Effector CD8-positive, alpha-beta T cell (primary cell): ENCODE measurements around the gene TSC22D3.
A peak's percentile ranks its signal among the peaks of the same experiment; 100 is the strongest.
"Not testable (repeated sequence)": the region's sequence is repeated elsewhere in the genome, so short reads cannot be mapped to it uniquely, and the experiment has no call there.

ENCODE experiments used
- DNase-seq: peaks from one replicate; lab custom pipeline; 2025; lab: John Stamatoyannopoulos, UW

The TSC22D3 gene

GRCh38 chrX:107712231-107713202 is 63.1 kb downstream of the TSC22D3 start:
- DNase-seq = peak; percentile 21

GRCh38 chrX:107711521-107712181 is 63.9 kb downstream of the TSC22D3 start:
- no peak for DNase-seq

- DNase-seq = peak; percentile 14
Measured at GRCh38 chrX:107710617-107711391, 64.8 kb downstream of the TSC22D3 start.

GRCh38 chrX:107709266-107709806 is 66.3 kb downstream of the TSC22D3 start:
- no peak for DNase-seq

- no peak for DNase-seq
Measured at GRCh38 chrX:107708762-107709161, 66.8 kb downstream of the TSC22D3 start.

- DNase-seq = no peak
Measured at GRCh38 chrX:107707866-107708265, 67.7 kb downstream of the TSC22D3 start.

- no peak for DNase-seq
Measured at GRCh38 chrX:107706309-107706708, 69.3 kb downstream of the TSC22D3 start.

GRCh38 chrX:107704587-107704986 is 71.0 kb downstream of the TSC22D3 start:
- DNase-seq = no peak

GRCh38 chrX:107704181-107704580 is 71.4 kb downstream of the TSC22D3 start:
- DNase-seq = no peak

- DNase-seq = no peak
Measured at GRCh38 chrX:107701493-107702121, 74.0 kb downstream of the TSC22D3 start.

- no peak for DNase-seq
Measured at GRCh38 chrX:107700790-107701189, 74.8 kb downstream of the TSC22D3 start.

- DNase-seq = no peak
Measured at GRCh38 chrX:107700317-107700774, 75.2 kb downstream of the TSC22D3 start.

- no peak for DNase-seq
Measured at GRCh38 chrX:107699616-107700015, 76.0 kb downstream of the TSC22D3 start.

- no peak for DNase-seq
Measured at GRCh38 chrX:107691024-107691448, 84.6 kb downstream of the TSC22D3 start.

- no peak for DNase-seq
Measured at GRCh38 chrX:107687445-107687844, 88.1 kb downstream of the TSC22D3 start.

GRCh38 chrX:107686792-107687191 is 88.8 kb downstream of the TSC22D3 start:
- DNase-seq = no peak

- no peak for DNase-seq
Measured at GRCh38 chrX:107686026-107686425, 89.6 kb downstream of the TSC22D3 start.

GRCh38 chrX:107685586-107685985 is 90.0 kb downstream of the TSC22D3 start:
- DNase-seq = not testable (repeated sequence)

- DNase-seq = no peak
Measured at GRCh38 chrX:107684956-107685385, 90.6 kb downstream of the TSC22D3 start.

GRCh38 chrX:107683931-107684330 is 91.7 kb downstream of the TSC22D3 start:
- DNase-seq = no peak
